HG03378 (cell line): ENCODE results near the gene IFRD2.

Experiments
- ATAC-seq: cut with Tn5 transposase; IDR thresholded peaks from one replicate; pipeline ENCODE4 v1.9.1; 2021; ENCODE audit warnings: mild to moderate bottlenecking, moderate library complexity; ENCODE audit not compliant: unreplicated experiment

The IFRD2 gene

DNA sequence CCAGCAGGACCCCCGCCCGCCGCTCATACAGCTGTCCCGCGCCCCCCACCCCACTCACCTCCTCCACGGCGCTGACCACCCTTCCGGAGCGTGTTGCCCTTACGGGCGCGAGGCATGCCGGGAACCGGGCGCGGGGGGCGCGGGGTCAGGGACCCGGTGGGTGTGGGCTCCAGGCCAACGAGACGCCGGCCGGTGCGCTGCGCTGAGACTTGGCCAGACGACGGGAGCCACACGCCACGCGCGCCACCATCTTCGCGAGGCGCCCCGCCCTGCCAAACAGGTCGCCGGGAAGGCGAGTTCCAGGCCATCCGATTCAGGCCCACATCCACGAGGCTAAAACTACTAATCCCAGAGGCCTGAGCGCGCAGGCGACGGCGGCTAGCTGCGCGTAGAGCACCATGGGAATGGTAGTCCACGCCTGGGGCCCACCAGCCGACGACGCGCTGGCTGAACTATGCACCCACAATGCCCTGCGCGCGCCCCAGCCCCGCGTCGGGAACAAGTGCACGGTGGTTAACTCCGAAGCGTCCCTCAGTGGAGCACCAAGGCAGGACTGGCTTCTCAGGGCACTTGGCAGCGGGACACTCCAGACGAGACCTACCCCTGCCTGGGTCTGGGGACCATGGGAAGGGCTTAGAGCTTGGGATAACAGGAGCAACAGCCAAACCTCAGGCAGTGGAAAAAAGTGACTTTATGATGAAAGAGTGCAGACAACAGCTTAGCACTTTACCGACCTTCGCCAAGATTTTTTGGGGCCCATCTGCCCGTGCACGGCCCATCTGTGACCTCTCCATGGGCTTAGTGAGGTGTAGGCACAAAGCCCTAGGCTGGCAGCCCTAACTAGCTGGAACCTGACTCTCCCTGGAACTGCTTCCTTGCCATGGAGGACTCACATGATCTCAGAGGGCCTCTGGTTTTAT, at the start of gene IFRD2:
Gene IFRD2, minus strand, starts transcription at position 271 of the 920 bp plus-strand sequence. Its CDS starts 155 bp downstream, at position 116.
- ATAC-seq = peak; percentile 86

GRCh38 chr3:50341537-50341936, 49.3 kb upstream of the IFRD2 start:
- ATAC-seq = no peak

GRCh38 chr3:50340448-50341329, 48.5 kb upstream of the IFRD2 start, which contains the start of gene RASSF1:
TSS of gene RASSF1 (minus strand) at chr3:50340836. CDS start at chr3:50340805, 31 bp downstream.
- ATAC-seq = no peak

DNA sequence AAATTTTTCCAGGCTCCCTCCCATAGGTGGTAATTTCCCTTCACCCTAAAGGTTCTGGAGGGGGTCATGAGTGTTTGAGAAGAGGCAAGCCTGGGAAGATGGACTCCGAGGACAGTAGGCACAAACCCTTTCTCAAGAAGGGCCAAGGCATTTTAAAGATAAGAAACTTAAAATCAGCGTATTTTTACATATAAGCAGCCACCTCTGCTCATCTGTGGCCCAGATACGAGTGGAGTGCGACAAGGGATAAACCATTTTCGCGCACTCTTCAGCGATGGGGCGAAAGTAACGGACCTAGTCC, 47.9 kb upstream of the IFRD2 start:
- no peak for ATAC-seq

- ATAC-seq = no peak
These were observed 47.4 kb upstream of the IFRD2 start for GRCh38 chr3:50339485-50340146.

- ATAC-seq = no peak
These were observed 46.7 kb upstream of the IFRD2 start for GRCh38 chr3:50338965-50339364.

DNA sequence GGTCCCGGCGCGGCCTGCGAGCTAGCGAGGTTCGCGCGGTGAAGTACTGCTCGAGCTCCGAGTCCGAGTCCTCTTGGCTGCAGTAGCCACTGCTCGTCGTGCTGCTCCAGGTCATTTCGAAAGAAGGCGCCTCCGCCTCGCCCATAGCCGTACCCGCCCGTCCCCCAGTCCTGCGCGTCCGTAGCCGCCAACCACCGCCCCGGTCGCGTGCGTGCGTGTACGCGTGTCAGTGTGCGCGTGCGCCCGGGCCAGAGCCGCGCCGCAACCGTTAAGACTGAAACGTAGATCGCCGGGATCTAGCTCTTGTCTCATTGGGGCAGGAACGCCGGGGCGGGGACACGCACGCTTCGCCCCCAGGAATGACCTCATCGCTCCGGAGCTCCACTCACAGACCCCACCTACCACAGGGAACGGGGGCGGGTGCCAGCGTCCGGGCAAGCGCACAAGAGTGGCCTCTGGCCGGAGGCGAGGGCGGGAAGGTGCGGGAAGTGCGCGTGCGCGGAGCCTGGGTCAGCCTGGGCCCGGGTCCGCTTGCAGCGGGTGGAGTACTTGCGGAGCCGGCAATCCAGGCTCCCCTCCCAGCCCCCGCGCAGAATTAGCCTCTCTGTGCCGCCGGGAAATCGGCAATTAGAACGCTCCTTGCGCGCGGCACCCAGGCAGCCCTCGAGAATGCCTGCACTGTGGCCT, 45.1 kb upstream of the IFRD2 start:
- ATAC-seq = peak; percentile 72

- ATAC-seq = peak; percentile 15
These were observed 44.4 kb upstream of the IFRD2 start for GRCh38 chr3:50336452-50337174.

- no peak for ATAC-seq
These were observed 42.3 kb upstream of the IFRD2 start for GRCh38 chr3:50334339-50335075.

DNA sequence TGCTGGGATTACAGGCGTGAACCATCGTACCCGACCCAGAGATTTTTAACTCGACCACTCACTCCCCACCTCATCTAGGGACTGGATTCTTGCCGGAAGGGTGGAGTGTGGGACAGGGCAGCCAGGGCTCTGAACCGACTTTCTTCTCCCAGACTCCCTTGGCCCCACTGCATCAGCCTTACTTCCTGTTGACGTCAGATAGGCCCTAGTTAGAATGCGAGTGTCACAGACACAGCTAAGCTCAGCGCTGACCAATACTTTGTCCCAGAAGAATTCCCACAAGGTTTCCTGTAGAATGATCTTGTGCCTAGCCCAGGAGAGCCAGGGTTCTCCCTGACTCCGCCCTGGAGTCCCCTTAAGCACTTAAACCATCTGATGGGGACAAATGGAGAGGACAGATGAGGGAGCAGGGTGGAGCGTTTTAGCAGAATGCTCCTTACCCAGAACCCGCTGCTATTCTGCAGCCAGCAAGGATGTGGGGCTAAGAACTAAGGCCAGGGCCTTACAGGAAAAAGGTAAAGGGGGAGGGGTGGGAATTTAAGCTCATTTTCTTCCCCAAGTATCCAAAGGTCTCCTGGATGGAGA, 41.6 kb upstream of the IFRD2 start:
- ATAC-seq = no peak

DNA sequence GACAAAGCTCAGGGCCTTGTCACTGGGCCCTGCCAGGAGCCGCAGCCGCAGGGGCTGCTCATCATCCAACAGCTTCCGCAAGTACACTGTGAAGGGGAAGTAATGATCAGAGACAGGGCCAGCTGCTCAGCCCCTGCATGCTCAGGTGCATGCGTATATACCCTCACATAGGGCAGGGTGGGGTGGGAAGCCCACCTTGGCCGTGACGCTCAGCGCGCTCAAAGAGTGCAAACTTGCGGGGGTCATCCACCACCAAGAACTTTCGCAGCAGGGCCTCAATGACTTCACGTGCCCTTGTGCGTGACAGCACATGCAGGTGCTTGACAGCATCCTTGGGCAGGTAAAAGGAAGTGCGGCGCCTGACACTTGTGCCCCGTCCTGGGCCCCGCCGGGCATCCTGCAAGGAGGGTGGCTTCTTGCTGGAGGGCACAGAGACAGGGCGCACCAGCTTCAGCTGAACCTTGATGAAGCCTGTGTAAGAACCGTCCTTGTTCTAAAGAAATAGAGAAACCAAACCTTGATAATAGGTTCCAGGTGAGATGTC, 39.2 kb upstream of the IFRD2 start:
- ATAC-seq = no peak

- ATAC-seq = no peak
These were observed 38.1 kb upstream of the IFRD2 start for GRCh38 chr3:50330330-50330729.

GRCh38 chr3:50327943-50328691, 35.9 kb upstream of the IFRD2 start, which contains the start of gene TUSC2:
TSS of gene TUSC2 (minus strand) at chr3:50328223. CDS start at chr3:50328099, 124 bp downstream.
- peak; percentile 74 for ATAC-seq

DNA sequence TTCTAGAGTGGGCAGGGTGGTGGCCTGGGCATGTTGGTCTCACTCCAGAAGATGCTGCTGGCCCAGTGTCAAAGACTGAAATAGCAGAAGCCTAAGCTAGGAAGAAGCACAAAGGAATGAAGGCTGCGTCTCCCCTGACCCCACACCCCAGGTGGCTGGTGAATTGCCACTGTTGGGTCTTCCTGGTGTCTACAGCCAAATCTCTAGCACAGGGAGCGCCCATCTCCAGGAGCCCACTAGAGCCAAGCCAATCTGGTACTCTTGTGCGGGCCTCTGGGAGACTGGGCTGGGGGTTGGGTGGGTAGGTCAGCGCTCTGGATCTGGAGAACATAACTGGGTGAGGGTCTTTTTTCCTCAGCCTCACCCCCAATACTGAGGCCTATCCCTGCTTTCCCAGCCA, 34.9 kb upstream of the IFRD2 start:
- no peak for ATAC-seq

GRCh38 chr3:50326182-50326541, 33.9 kb upstream of the IFRD2 start:
- ATAC-seq = no peak

- no peak for ATAC-seq
These were observed 33.4 kb upstream of the IFRD2 start for GRCh38 chr3:50325497-50326181.

- no peak for ATAC-seq
These were observed 32.9 kb upstream of the IFRD2 start for GRCh38 chr3:50325113-50325480.
